ENCODE data around the gene TWIST2.

Gene TWIST2

GRCh38 chr2:238905224-238905623 is 57.3 kb downstream of the TWIST2 start:
- Histone ChIP-seq H3K23ac (ENCODE audit: low read depth, low read length, poor library complexity) (no peak overlapping the region), H3K4me3 (ENCODE audit: low read length in 2 of 2) (no peak overlapping the region), H3K36me3 (replicated peaks in 1 of 2; ENCODE audit: control insufficient read depth in 2 of 2, insufficient read depth in 2 of 2, low read length in 2 of 2) (no peaks in the 10 kb centered on the region), H2BK15ac (ENCODE audit: low read length) (peak overlapping the region; percentile 54), H4K91ac (ENCODE audit: low read depth, low read length, poor library complexity) (no peak overlapping the region), H2AFZ (ENCODE audit: low read length) (no peak overlapping the region), H3K4ac (ENCODE audit: low read length) (peak overlapping the region; percentile 30), H3K4me1 (ENCODE audit: control insufficient read depth in 2 of 2, insufficient read depth in 1 of 2, low read depth in 1 of 2, low read length in 2 of 2) (peaks cover 0 to 23% of the 10 kb centered on the region in 2 donors), H2BK5ac (ENCODE audit: low read length) (peak overlapping the region; percentile 36), H2AK5ac (ENCODE audit: low read depth, low read length) (peak overlapping the region; percentile 48), H3K18ac (ENCODE audit: low read length) (peak overlapping the region; percentile 89), H4K8ac (ENCODE audit: low read depth, low read length) (no peak overlapping the region), H3K79me1 (ENCODE audit: low read depth, low read length) (peaks cover 10% of the 10 kb centered on the region), H3K27ac (replicated peaks; ENCODE audit: low read length) (no peak overlapping the region), H3K27me3 (ENCODE audit: control insufficient read depth in 3 of 3, insufficient read depth in 3 of 3, low read depth in 1 of 3, low read length in 3 of 3) (peaks cover 0 to 6% (median 5%) of the 10 kb centered on the region in 3 experiments), H3K9me3 (replicated peaks in 1 of 2; ENCODE audit: control insufficient read depth in 2 of 2, insufficient read depth in 1 of 2, low read depth in 1 of 2, low read length in 2 of 2) (peaks cover 0 to 13% of the 10 kb centered on the region in 2 donors), H2BK120ac (ENCODE audit: low read depth, low read length) (no peak overlapping the region), H3K9ac (ENCODE audit: low read depth, low read length, poor library complexity) (no peak overlapping the region), H3K4me2 (ENCODE audit: insufficient read depth, low read length, poor library complexity, severe bottlenecking) (no peak overlapping the region), H3K14ac (ENCODE audit: low read length) (no peak overlapping the region), H2BK12ac (ENCODE audit: low read length) (no peak overlapping the region)
- no peak for DNase-seq (ENCODE audit: low spot score)
- WGBS, 2 donors (ENCODE audit: extremely low coverage in 2 of 2, insufficient read length in 2 of 2, insufficient replicate concordance in 1 of 2): no CpG with 5 or more reads among the region's 13 CpGs

- H3K4me2 ChIP-seq (ENCODE audit: insufficient read depth, low read length, poor library complexity, severe bottlenecking): no peak overlapping the region
- no peak overlapping the region for H3K27ac ChIP-seq (replicated peaks; ENCODE audit: low read length)
- H2BK15ac ChIP-seq (ENCODE audit: low read length): peak overlapping the region; percentile 70
- H3K4me1 ChIP-seq (ENCODE audit: control insufficient read depth in 2 of 2, insufficient read depth in 1 of 2, low read depth in 1 of 2, low read length in 2 of 2): peaks cover 0 to 19% of the 10 kb centered on the region in 2 donors
- no peak overlapping the region for H2AFZ ChIP-seq (ENCODE audit: low read length)
- H4K91ac ChIP-seq (ENCODE audit: low read depth, low read length, poor library complexity): no peak overlapping the region
- peaks cover 0 to 6% (median 3%) of the 10 kb centered on the region in 3 experiments for H3K27me3 ChIP-seq (ENCODE audit: control insufficient read depth in 3 of 3, insufficient read depth in 3 of 3, low read depth in 1 of 3, low read length in 3 of 3)
- H3K79me1 ChIP-seq (ENCODE audit: low read depth, low read length): peaks cover 10% of the 10 kb centered on the region
- H4K8ac ChIP-seq (ENCODE audit: low read depth, low read length): no peak overlapping the region
- peaks cover 0 to 13% of the 10 kb centered on the region in 2 donors for H3K9me3 ChIP-seq (replicated peaks in 1 of 2; ENCODE audit: control insufficient read depth in 2 of 2, insufficient read depth in 1 of 2, low read depth in 1 of 2, low read length in 2 of 2)
- WGBS, 2 donors (ENCODE audit: extremely low coverage in 2 of 2, insufficient read length in 2 of 2, insufficient replicate concordance in 1 of 2): no CpG with 5 or more reads among the region's 28 CpGs
- H2BK120ac ChIP-seq (ENCODE audit: low read depth, low read length): no peak overlapping the region
- no peak overlapping the region for H2BK12ac ChIP-seq (ENCODE audit: low read length)
- H3K4me3 ChIP-seq (ENCODE audit: low read length in 2 of 2): no peak overlapping the region
- H3K23ac ChIP-seq (ENCODE audit: low read depth, low read length, poor library complexity): no peak overlapping the region
- peak overlapping the region; percentile 90 for H3K4ac ChIP-seq (ENCODE audit: low read length)
- H3K36me3 ChIP-seq (replicated peaks in 1 of 2; ENCODE audit: control insufficient read depth in 2 of 2, insufficient read depth in 2 of 2, low read length in 2 of 2): no peaks in the 10 kb centered on the region
- H2BK5ac ChIP-seq (ENCODE audit: low read length): no peak overlapping the region
- H3K9ac ChIP-seq (ENCODE audit: low read depth, low read length, poor library complexity): peak overlapping the region; percentile 54
- H3K14ac ChIP-seq (ENCODE audit: low read length): no peak overlapping the region
- H3K18ac ChIP-seq (ENCODE audit: low read length): peak overlapping the region; percentile 89
- peak overlapping the region; percentile 76 for H2AK5ac ChIP-seq (ENCODE audit: low read depth, low read length)
- no peak for DNase-seq (ENCODE audit: low spot score)
Observed at GRCh38 chr2:238905644-238906043, 57.8 kb downstream of the TWIST2 start.

- peak overlapping the region; percentile 65 for H3K9ac ChIP-seq (ENCODE audit: low read depth, low read length, poor library complexity)
- peaks cover 10% of the 10 kb centered on the region for H3K79me1 ChIP-seq (ENCODE audit: low read depth, low read length)
- no peak overlapping the region for H2BK5ac ChIP-seq (ENCODE audit: low read length)
- peaks cover 0 to 6% (median 2%) of the 10 kb centered on the region in 3 experiments for H3K27me3 ChIP-seq (ENCODE audit: control insufficient read depth in 3 of 3, insufficient read depth in 3 of 3, low read depth in 1 of 3, low read length in 3 of 3)
- no peak overlapping the region for H3K4me2 ChIP-seq (ENCODE audit: insufficient read depth, low read length, poor library complexity, severe bottlenecking)
- no peak overlapping the region for H2AFZ ChIP-seq (ENCODE audit: low read length)
- H4K91ac ChIP-seq (ENCODE audit: low read depth, low read length, poor library complexity): no peak overlapping the region
- no peak overlapping the region for H3K4ac ChIP-seq (ENCODE audit: low read length)
- peak overlapping the region; percentile 70 for H2BK15ac ChIP-seq (ENCODE audit: low read length)
- H3K14ac ChIP-seq (ENCODE audit: low read length): no peak overlapping the region
- H2BK12ac ChIP-seq (ENCODE audit: low read length): peak overlapping the region; percentile 60
- peak overlapping the region; percentile 9 for H3K18ac ChIP-seq (ENCODE audit: low read length)
- peak overlapping the region; percentile 76 for H2AK5ac ChIP-seq (ENCODE audit: low read depth, low read length)
- no peaks in the 10 kb centered on the region for H3K36me3 ChIP-seq (replicated peaks in 1 of 2; ENCODE audit: control insufficient read depth in 2 of 2, insufficient read depth in 2 of 2, low read length in 2 of 2)
- no peak for DNase-seq (ENCODE audit: low spot score)
- peak overlapping the region in 1 of 2 donors; percentile 21 for H3K4me3 ChIP-seq (ENCODE audit: low read length in 2 of 2)
- H3K27ac ChIP-seq (replicated peaks; ENCODE audit: low read length): no peak overlapping the region
- H2BK120ac ChIP-seq (ENCODE audit: low read depth, low read length): no peak overlapping the region
- no CpG with 5 or more reads among the region's 20 CpGs for WGBS, 2 donors (ENCODE audit: extremely low coverage in 2 of 2, insufficient read length in 2 of 2, insufficient replicate concordance in 1 of 2)
- H3K4me1 ChIP-seq (ENCODE audit: control insufficient read depth in 2 of 2, insufficient read depth in 1 of 2, low read depth in 1 of 2, low read length in 2 of 2): peaks cover 0 to 19% of the 10 kb centered on the region in 2 donors
- H3K23ac ChIP-seq (ENCODE audit: low read depth, low read length, poor library complexity): peak overlapping the region; percentile 34
- H3K9me3 ChIP-seq (replicated peaks in 1 of 2; ENCODE audit: control insufficient read depth in 2 of 2, insufficient read depth in 1 of 2, low read depth in 1 of 2, low read length in 2 of 2): peaks cover 0 to 13% of the 10 kb centered on the region in 2 donors
- peak overlapping the region; percentile 73 for H4K8ac ChIP-seq (ENCODE audit: low read depth, low read length)
Observed at GRCh38 chr2:238906254-238906935, 58.5 kb downstream of the TWIST2 start.

GRCh38 chr2:238906936-238907716 is 59.2 kb downstream of the TWIST2 start:
- no peak overlapping the region for H2BK5ac ChIP-seq (ENCODE audit: low read length)
- DNase-seq (ENCODE audit: low spot score): no peak
- H2AK5ac ChIP-seq (ENCODE audit: low read depth, low read length): peak overlapping the region; percentile 76
- peak overlapping the region; percentile 82 for H3K18ac ChIP-seq (ENCODE audit: low read length)
- no peak overlapping the region for H3K9ac ChIP-seq (ENCODE audit: low read depth, low read length, poor library complexity)
- WGBS, 2 donors (ENCODE audit: extremely low coverage in 2 of 2, insufficient read length in 2 of 2, insufficient replicate concordance in 1 of 2): no CpG with 5 or more reads among the region's 24 CpGs
- H4K91ac ChIP-seq (ENCODE audit: low read depth, low read length, poor library complexity): no peak overlapping the region
- peaks cover 0 to 13% of the 10 kb centered on the region in 2 donors for H3K9me3 ChIP-seq (replicated peaks in 1 of 2; ENCODE audit: control insufficient read depth in 2 of 2, insufficient read depth in 1 of 2, low read depth in 1 of 2, low read length in 2 of 2)
- H2AFZ ChIP-seq (ENCODE audit: low read length): no peak overlapping the region
- H2BK120ac ChIP-seq (ENCODE audit: low read depth, low read length): peak overlapping the region; percentile 32
- peak overlapping the region; percentile 36 for H2BK12ac ChIP-seq (ENCODE audit: low read length)
- no peak overlapping the region for H3K23ac ChIP-seq (ENCODE audit: low read depth, low read length, poor library complexity)
- no peak overlapping the region for H4K8ac ChIP-seq (ENCODE audit: low read depth, low read length)
- H3K4ac ChIP-seq (ENCODE audit: low read length): no peak overlapping the region
- peak overlapping the region; percentile 57 for H3K14ac ChIP-seq (ENCODE audit: low read length)
- H3K27ac ChIP-seq (replicated peaks; ENCODE audit: low read length): no peak overlapping the region
- H3K4me3 ChIP-seq (ENCODE audit: low read length in 2 of 2): no peak overlapping the region
- peaks cover 0 to 6% (median 0%) of the 10 kb centered on the region in 3 experiments for H3K27me3 ChIP-seq (ENCODE audit: control insufficient read depth in 3 of 3, insufficient read depth in 3 of 3, low read depth in 1 of 3, low read length in 3 of 3)
- H3K4me1 ChIP-seq (ENCODE audit: control insufficient read depth in 2 of 2, insufficient read depth in 1 of 2, low read depth in 1 of 2, low read length in 2 of 2): peaks cover 0 to 21% of the 10 kb centered on the region in 2 donors
- H3K36me3 ChIP-seq (replicated peaks in 1 of 2; ENCODE audit: control insufficient read depth in 2 of 2, insufficient read depth in 2 of 2, low read length in 2 of 2): no peaks in the 10 kb centered on the region
- peaks cover 10% of the 10 kb centered on the region for H3K79me1 ChIP-seq (ENCODE audit: low read depth, low read length)
- H2BK15ac ChIP-seq (ENCODE audit: low read length): peak overlapping the region; percentile 42
- no peak overlapping the region for H3K4me2 ChIP-seq (ENCODE audit: insufficient read depth, low read length, poor library complexity, severe bottlenecking)

Measured in neuronal stem cell (in vitro differentiated cells).